ENCODE data around the gene ADGRB3.

Gene ADGRB3

GRCh38 chr6:68710496-68710895, 75.4 kb downstream of the ADGRB3 start:
- no peak for DNase-seq

- DNase-seq = no peak
These were observed 75.8 kb downstream of the ADGRB3 start for GRCh38 chr6:68710916-68711315.

- no peak for DNase-seq
These were observed 76.4 kb downstream of the ADGRB3 start for GRCh38 chr6:68711386-68712000.

GRCh38 chr6:68716620-68717019, 81.5 kb downstream of the ADGRB3 start:
- DNase-seq = no peak

GRCh38 chr6:68718385-68719073, 83.4 kb downstream of the ADGRB3 start:
- DNase-seq = peak; percentile 85

- DNase-seq = no peak
These were observed 84.7 kb downstream of the ADGRB3 start for GRCh38 chr6:68719761-68720160.

GRCh38 chr6:68722891-68723527, 87.9 kb downstream of the ADGRB3 start:
- no peak for DNase-seq

GRCh38 chr6:68724060-68724459, 89.0 kb downstream of the ADGRB3 start:
- no peak for DNase-seq

GRCh38 chr6:68726337-68726736, 91.3 kb downstream of the ADGRB3 start:
- DNase-seq = no peak

GRCh38 chr6:68726992-68727391, 91.9 kb downstream of the ADGRB3 start:
- no peak for DNase-seq

GRCh38 chr6:68727699-68728098, 92.6 kb downstream of the ADGRB3 start:
- DNase-seq = no peak

GRCh38 chr6:68728159-68728979, 93.3 kb downstream of the ADGRB3 start:
- DNase-seq = peak; percentile 25

- DNase-seq = no peak
These were observed 94.4 kb downstream of the ADGRB3 start for GRCh38 chr6:68729377-68729903.

- DNase-seq = no peak
These were observed 95.4 kb downstream of the ADGRB3 start for GRCh38 chr6:68730291-68731054.

GRCh38 chr6:68732423-68732822, 97.3 kb downstream of the ADGRB3 start:
- no peak for DNase-seq

- DNase-seq = no peak
These were observed 100.8 kb downstream of the ADGRB3 start for GRCh38 chr6:68735866-68736265.

GRCh38 chr6:68737061-68737460, 102.0 kb downstream of the ADGRB3 start:
- no peak for DNase-seq

GRCh38 chr6:68738039-68738438, 103.0 kb downstream of the ADGRB3 start:
- DNase-seq = no peak

- no peak for DNase-seq
These were observed 105.9 kb downstream of the ADGRB3 start for GRCh38 chr6:68740828-68741500.

GRCh38 chr6:68741501-68742386, 106.7 kb downstream of the ADGRB3 start:
- no peak for DNase-seq

GRCh38 chr6:68743099-68743498, 108.0 kb downstream of the ADGRB3 start:
- DNase-seq = no peak
